GM23338 (cell line): Measurements from ENCODE around the gene ZDHHC1. TPM values are rescaled to one million over a fixed set of nuclear protein-coding genes. Genes with fewer than 3 reads are reported as not detected.
A peak's percentile ranks its signal among the peaks of the same experiment; 100 is the strongest.

Experiments used
- ATAC-seq: fragments of 200-7000 bp; cut with Tn5 transposase; 3 replicates; pipeline ENCODE4 v1.9.1; 2020
- DNase-seq: peaks from one replicate; pipeline ENCODE4 v3.0.0-alpha.2; 2015; ENCODE audit warnings: low spot score
- H2AFZ ChIP-seq: fragments of 200-600 bp; sonication (generic); 2 replicates; pipeline ENCODE4 v1.8.0; 2016; ENCODE audit warnings: antibody characterized with exemption, mild to moderate bottlenecking, moderate library complexity
- H3F3A ChIP-seq: fragments of 200-600 bp; sonication (generic); replicated peaks from 2 replicates; pipeline ENCODE4 v1.8.0; 2017; ENCODE audit warnings: antibody characterized with exemption, mixed run types, low read depth
- H3K27ac ChIP-seq: fragments of 200-600 bp; sonication (generic); 2 replicates; pipeline ENCODE4 v1.6.1; 2016; ENCODE audit warnings: low read depth
- H3K27me3 ChIP-seq: fragments of 200-600 bp; sonication (generic); 2 replicates; pipeline ENCODE4 v1.8.0; 2016; ENCODE audit warnings: mild to moderate bottlenecking, mixed run types, moderate library complexity; ENCODE audit not compliant: insufficient read depth
- H3K36me3 ChIP-seq: fragments of 200-600 bp; sonication (generic); 2 replicates; pipeline ENCODE4 v1.8.0; 2016; ENCODE audit warnings: mild to moderate bottlenecking; ENCODE audit not compliant: insufficient read depth
- H3K4me1 ChIP-seq: fragments of 200-600 bp; sonication (generic); 2 replicates; pipeline ENCODE4 v1.8.0; 2016; ENCODE audit warnings: mild to moderate bottlenecking, moderate library complexity; ENCODE audit not compliant: insufficient read depth
- H3K4me2 ChIP-seq: fragments of 200-600 bp; sonication (generic); 2 replicates; pipeline ENCODE4 v1.7.1; 2017; ENCODE audit warnings: mixed run types
- H3K4me3 ChIP-seq: fragments of 200-600 bp; sonication (generic); 2 replicates; pipeline ENCODE4 v1.6.1; 2016; ENCODE audit warnings: mixed run types
- H3K79me2 ChIP-seq: fragments of 200-600 bp; sonication (generic); replicated peaks from 2 replicates; pipeline ENCODE4 v1.8.0; 2017; ENCODE audit warnings: mild to moderate bottlenecking; ENCODE audit not compliant: insufficient read depth
- H3K9me2 ChIP-seq: fragments of 200-600 bp; sonication (generic); 2 replicates; pipeline ENCODE4 v1.8.0; 2017; ENCODE audit not compliant: insufficient read depth
- H4K20me1 ChIP-seq: fragments of 200-600 bp; sonication (generic); replicated peaks from 2 replicates; pipeline ENCODE4 v1.8.0; 2017; ENCODE audit warnings: mild to moderate bottlenecking; ENCODE audit not compliant: insufficient read depth
- H3K27ac Mint-ChIP-seq: 2 replicates; pipeline ENCODE4 v1.8.0; 2020; ENCODE audit warnings: inconsistent platforms, mild to moderate bottlenecking, moderate library complexity, mixed read lengths
- H3K27me3 Mint-ChIP-seq: 3 replicates; pipeline ENCODE4 v1.8.0; 2022; ENCODE audit warnings: low read depth, mild to moderate bottlenecking, moderate library complexity, mixed read lengths, inconsistent platforms; ENCODE audit not compliant: insufficient read depth, poor library complexity
- H3K36me3 Mint-ChIP-seq: 3 replicates; pipeline ENCODE4 v1.8.0; 2021; ENCODE audit warnings: low read depth, mild to moderate bottlenecking, inconsistent platforms, moderate library complexity, mixed read lengths
- H3K4me1 Mint-ChIP-seq: 3 replicates; pipeline ENCODE4 v1.8.0; 2020; ENCODE audit warnings: mild to moderate bottlenecking, inconsistent platforms, mixed read lengths
- H3K4me3 Mint-ChIP-seq: 3 replicates; pipeline ENCODE4 v1.8.0; 2021; ENCODE audit warnings: moderate library complexity, mild to moderate bottlenecking, inconsistent platforms, mixed read lengths
- H3K9me3 Mint-ChIP-seq: 3 replicates; pipeline ENCODE4 v1.8.0; 2020; ENCODE audit warnings: moderate library complexity, mild to moderate bottlenecking, inconsistent platforms, mixed read lengths
- CTCF ChIP-seq, 2 experiments: fragments of 200-600 bp in 1 of 2; sonication (generic) in 1 of 2; conservative IDR thresholded peaks; 2 replicates each; pipeline versions ENCODE4 v1.5.1 to v1.6.1; 2016 to 2017; ENCODE audit warnings: antibody characterized with exemption in 2 of 2, low read depth in 2 of 2, mild to moderate bottlenecking in 2 of 2, moderate library complexity in 1 of 2
- ETS1 ChIP-seq: IDR thresholded peaks from 2 replicates; pipeline ENCODE4 v1.6.1; 2016; ENCODE audit warnings: antibody characterized with exemption
- EZH2 ChIP-seq: fragments of 200-600 bp; sonication (generic); IDR thresholded peaks from one replicate; pipeline ENCODE4 v1.8.0; 2017; ENCODE audit warnings: antibody characterized with exemption, mild to moderate bottlenecking, low read depth; ENCODE audit not compliant: unreplicated experiment
- JUNB ChIP-seq: IDR thresholded peaks from one replicate; pipeline ENCODE4 v1.6.1; 2016; ENCODE audit warnings: antibody characterized with exemption; ENCODE audit not compliant: unreplicated experiment
- STAT1 ChIP-seq: IDR thresholded peaks from one replicate; pipeline ENCODE4 v1.6.1; 2016; ENCODE audit warnings: antibody characterized with exemption; ENCODE audit not compliant: unreplicated experiment
- ZNF114 ChIP-seq: fragments of 250-450 bp; sonication (Bioruptor Pico); IDR thresholded peaks from 2 replicates; pipeline ENCODE4 v1.5.0; 2020; ENCODE audit warnings: mild to moderate bottlenecking, moderate library complexity
- ZNF331 ChIP-seq: fragments of 250-450 bp; sonication (Bioruptor Pico); IDR thresholded peaks from 2 replicates; pipeline ENCODE4 v1.5.0; 2020; ENCODE audit warnings: low read depth, mild to moderate bottlenecking, moderate library complexity
- polyA plus RNA-seq: library from polyadenylated mRNA; unstranded; fragments of >200 nt; fragmentation: Nextera tagmentation; extraction: Ambion mirVana; gene quantifications from 2 replicates; pipeline ENCODE4 v1.2.1, GENCODE V29; 2016
- total RNA-seq: library from RNA; depleted of rRNA; stranded (reverse); fragments of >200 nt; shearing (Covaris generic); gene quantifications from 2 replicates; pipeline ENCODE4 v1.2.3, GENCODE V29; 2014
- TF ChIP-seq, protein P1 (sequence below): fragments of 250-450 bp; sonication (Bioruptor Pico); IDR thresholded peaks from 2 replicates; pipeline ENCODE4 v1.5.0; 2020; ENCODE audit warnings: mild to moderate bottlenecking, moderate library complexity

ZDHHC1 gene
- total and polyA plus RNA-seq, 2 experiments from 2014 or later, result 1.4 to 2.7 TPM

DNA sequence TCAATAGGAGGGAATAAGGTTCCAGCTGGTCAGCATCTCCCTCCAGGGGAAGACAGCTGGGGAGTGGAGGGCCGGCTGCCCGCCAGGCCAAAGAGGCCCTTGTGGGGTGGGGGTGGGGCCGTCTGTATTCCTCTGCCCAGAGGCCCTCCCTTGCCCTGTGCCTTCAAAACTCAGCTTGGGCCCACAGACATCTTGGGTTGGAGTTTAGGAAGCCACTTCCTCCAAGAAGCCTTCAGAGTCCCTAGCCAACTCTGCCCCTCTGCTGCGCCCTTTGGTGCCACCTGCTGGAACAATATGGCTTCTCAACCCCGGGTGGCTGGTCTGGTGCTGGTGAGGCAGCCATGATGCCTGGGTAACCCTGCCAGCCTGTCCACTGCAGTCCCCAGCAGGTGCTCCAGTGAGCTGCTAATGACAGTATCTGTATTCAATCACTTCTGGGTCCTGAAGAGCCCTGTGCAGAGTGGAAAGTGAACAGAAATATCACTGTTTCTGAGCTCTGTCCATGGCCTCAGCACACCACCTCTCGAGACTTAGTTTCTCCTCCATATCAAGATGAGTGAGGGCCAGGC, 31.3 kb upstream of the ZDHHC1 start:
- ATAC-seq (peak; percentile 35), DNase-seq (peak; percentile 61)
- H3K79me2 ChIP-seq, result no peaks in the 10 kb centered on the region
- H3K4me2 ChIP-seq, result no peak overlapping the region
- peak; percentile 53 to 79 for TF ChIP-seq CTCF (conservative IDR thresholded peaks at IDR 0.05; ENCODE audit: low read depth in 2 of 2)
- no peak for TF ChIP-seq ZNF331 (CRISPR knock-in tag)
- no peak overlapping the region for H3K4me3 ChIP-seq
- peaks cover 6% of the 10 kb centered on the region for H3K4me1 Mint-ChIP-seq
- H3K27ac Mint-ChIP-seq, result no peak overlapping the region
- peaks cover 17% of the 10 kb centered on the region for H3K36me3 Mint-ChIP-seq
- no peak overlapping the region for H2AFZ ChIP-seq
- H4K20me1 ChIP-seq, result no peaks in the 10 kb centered on the region; the same call in 1 of the 2 replicates
- H3K4me1 ChIP-seq, result no peaks in the 10 kb centered on the region
- H3K27me3 Mint-ChIP-seq, result peaks cover 21% of the 10 kb centered on the region
- H3K27me3 ChIP-seq, result no peaks in the 10 kb centered on the region
- H3K36me3 ChIP-seq, result no peaks in the 10 kb centered on the region
- no peaks in the 10 kb centered on the region for H3F3A ChIP-seq
- H3K4me3 Mint-ChIP-seq, result no peak overlapping the region
- H3K27ac ChIP-seq, result no peak overlapping the region
- peaks cover 3% of the 10 kb centered on the region; the same call in 1 of the 3 replicates for H3K9me3 Mint-ChIP-seq
- H3K9me2 ChIP-seq, result no peaks in the 10 kb centered on the region

DNA sequence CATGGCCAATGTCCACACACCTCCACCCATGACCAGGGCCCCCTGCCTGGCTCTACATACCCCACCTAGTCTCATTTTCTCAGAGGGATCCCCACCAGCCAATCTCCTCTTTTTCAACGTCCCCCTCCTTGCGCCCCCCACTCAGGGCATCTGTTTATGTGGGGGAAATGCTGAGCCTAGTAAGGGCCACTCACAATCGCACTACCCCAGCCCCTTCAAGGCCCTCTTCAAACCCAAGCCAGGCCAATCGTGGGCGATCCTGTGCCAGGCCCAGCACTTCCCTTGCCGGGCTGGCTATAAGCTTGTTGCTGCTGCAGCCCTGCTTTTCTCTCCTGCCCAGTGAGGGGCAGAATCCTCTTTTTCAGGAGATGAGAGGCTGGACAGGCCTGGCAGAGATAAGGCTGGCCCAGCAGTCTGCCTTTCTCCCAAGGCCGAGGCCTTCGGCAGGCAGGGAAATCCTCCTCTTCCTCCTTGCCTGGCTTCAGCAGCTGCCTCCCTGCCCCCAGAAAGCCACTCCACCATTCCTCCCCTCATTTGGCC, 30.8 kb upstream of the ZDHHC1 start:
- Histone ChIP-seq H3K4me1 (no peaks in the 10 kb centered on the region), H3F3A (no peaks in the 10 kb centered on the region), H3K27ac (no peak overlapping the region), H4K20me1 (no peaks in the 10 kb centered on the region; the same call in 1 of the 2 replicates), H3K79me2 (no peaks in the 10 kb centered on the region), H3K9me2 (no peaks in the 10 kb centered on the region), H3K4me2 (no peak overlapping the region), H3K36me3 (no peaks in the 10 kb centered on the region), H3K27me3 (no peaks in the 10 kb centered on the region), H2AFZ (no peak overlapping the region), H3K4me3 (no peak overlapping the region)
- peaks cover 3% of the 10 kb centered on the region; the same call in 1 of the 3 replicates for H3K9me3 Mint-ChIP-seq
- H3K27me3 Mint-ChIP-seq, result peaks cover 21% of the 10 kb centered on the region
- DNase-seq, result no peak
- H3K36me3 Mint-ChIP-seq, result peaks cover 17% of the 10 kb centered on the region
- no peak for ATAC-seq
- H3K4me1 Mint-ChIP-seq, result peaks cover 6% of the 10 kb centered on the region
- no peak overlapping the region for H3K27ac Mint-ChIP-seq
- H3K4me3 Mint-ChIP-seq, result no peak overlapping the region
- TF ChIP-seq STAT1 (no peak), EZH2 (no peak), ETS1 (no peak), JUNB (no peak), ZNF114 (no peak)
- TF ChIP-seq, protein P1, sequence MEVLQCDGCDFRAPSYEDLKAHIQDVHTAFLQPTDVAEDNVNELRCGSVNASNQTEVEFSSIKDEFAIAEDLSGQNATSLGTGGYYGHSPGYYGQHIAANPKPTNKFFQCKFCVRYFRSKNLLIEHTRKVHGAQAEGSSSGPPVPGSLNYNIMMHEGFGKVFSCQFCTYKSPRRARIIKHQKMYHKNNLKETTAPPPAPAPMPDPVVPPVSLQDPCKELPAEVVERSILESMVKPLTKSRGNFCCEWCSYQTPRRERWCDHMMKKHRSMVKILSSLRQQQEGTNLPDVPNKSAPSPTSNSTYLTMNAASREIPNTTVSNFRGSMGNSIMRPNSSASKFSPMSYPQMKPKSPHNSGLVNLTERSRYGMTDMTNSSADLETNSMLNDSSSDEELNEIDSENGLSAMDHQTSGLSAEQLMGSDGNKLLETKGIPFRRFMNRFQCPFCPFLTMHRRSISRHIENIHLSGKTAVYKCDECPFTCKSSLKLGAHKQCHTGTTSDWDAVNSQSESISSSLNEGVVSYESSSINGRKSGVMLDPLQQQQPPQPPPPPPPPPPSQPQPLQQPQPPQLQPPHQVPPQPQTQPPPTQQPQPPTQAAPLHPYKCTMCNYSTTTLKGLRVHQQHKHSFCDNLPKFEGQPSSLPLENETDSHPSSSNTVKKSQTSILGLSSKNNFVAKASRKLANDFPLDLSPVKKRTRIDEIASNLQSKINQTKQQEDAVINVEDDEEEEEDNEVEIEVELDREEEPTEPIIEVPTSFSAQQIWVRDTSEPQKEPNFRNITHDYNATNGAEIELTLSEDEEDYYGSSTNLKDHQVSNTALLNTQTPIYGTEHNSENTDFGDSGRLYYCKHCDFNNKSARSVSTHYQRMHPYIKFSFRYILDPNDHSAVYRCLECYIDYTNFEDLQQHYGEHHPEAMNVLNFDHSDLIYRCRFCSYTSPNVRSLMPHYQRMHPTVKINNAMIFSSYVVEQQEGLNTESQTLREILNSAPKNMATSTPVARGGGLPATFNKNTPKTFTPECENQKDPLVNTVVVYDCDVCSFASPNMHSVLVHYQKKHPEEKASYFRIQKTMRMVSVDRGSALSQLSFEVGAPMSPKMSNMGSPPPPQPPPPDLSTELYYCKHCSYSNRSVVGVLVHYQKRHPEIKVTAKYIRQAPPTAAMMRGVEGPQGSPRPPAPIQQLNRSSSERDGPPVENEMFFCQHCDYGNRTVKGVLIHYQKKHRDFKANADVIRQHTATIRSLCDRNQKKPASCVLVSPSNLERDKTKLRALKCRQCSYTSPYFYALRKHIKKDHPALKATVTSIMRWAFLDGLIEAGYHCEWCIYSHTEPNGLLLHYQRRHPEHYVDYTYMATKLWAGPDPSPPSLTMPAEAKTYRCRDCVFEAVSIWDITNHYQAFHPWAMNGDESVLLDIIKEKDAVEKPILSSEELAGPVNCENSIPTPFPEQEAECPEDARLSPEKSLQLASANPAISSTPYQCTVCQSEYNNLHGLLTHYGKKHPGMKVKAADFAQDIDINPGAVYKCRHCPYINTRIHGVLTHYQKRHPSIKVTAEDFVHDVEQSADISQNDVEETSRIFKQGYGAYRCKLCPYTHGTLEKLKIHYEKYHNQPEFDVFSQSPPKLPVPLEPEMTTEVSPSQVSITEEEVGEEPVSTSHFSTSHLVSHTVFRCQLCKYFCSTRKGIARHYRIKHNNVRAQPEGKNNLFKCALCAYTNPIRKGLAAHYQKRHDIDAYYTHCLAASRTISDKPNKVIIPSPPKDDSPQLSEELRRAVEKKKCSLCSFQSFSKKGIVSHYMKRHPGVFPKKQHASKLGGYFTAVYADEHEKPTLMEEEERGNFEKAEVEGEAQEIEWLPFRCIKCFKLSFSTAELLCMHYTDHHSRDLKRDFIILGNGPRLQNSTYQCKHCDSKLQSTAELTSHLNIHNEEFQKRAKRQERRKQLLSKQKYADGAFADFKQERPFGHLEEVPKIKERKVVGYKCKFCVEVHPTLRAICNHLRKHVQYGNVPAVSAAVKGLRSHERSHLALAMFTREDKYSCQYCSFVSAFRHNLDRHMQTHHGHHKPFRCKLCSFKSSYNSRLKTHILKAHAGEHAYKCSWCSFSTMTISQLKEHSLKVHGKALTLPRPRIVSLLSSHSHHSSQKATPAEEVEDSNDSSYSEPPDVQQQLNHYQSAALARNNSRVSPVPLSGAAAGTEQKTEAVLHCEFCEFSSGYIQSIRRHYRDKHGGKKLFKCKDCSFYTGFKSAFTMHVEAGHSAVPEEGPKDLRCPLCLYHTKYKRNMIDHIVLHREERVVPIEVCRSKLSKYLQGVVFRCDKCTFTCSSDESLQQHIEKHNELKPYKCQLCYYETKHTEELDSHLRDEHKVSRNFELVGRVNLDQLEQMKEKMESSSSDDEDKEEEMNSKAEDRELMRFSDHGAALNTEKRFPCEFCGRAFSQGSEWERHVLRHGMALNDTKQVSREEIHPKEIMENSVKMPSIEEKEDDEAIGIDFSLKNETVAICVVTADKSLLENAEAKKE (CRISPR knock-in tag), result no peak
